Osteoblast (primary cell): ENCODE results near the gene BTRC. TPM values are rescaled to one million over a fixed set of nuclear protein-coding genes. Genes with fewer than 3 reads are reported as not detected.
"Not testable (repeated sequence)": the region's sequence is repeated elsewhere in the genome, so short reads cannot be mapped to it uniquely, and the experiment has no call there.

Experiments
- DNase-seq: peaks from one replicate; pipeline ENCODE4 v3.0.0; 2011; ENCODE audit warnings: low spot score, mixed read lengths; ENCODE audit not compliant: insufficient read length; ENCODE audit errors: missing footprints
- H2AFZ ChIP-seq: 2 replicates; pipeline ENCODE4 v1.6.0; 2011; ENCODE audit warnings: mild to moderate bottlenecking, low read length
- H3K27ac ChIP-seq: 2 replicates; pipeline ENCODE4 v1.5.1; 2011; ENCODE audit warnings: mild to moderate bottlenecking, low read depth, low read length, moderate library complexity
- H3K27me3 ChIP-seq: 2 replicates; pipeline ENCODE4 v1.6.0; 2012; ENCODE audit warnings: mild to moderate bottlenecking, control low read depth, inconsistent platforms, low read length, moderate library complexity; ENCODE audit not compliant: insufficient read depth
- H3K36me3 ChIP-seq: 2 replicates; pipeline ENCODE4 v1.5.1; 2011; ENCODE audit warnings: mild to moderate bottlenecking, low read length, control low read depth, moderate library complexity; ENCODE audit not compliant: insufficient read depth
- H3K4me1 ChIP-seq: 2 replicates; pipeline ENCODE4 v1.5.1; 2011; ENCODE audit warnings: mild to moderate bottlenecking, low read length, control low read depth, moderate library complexity; ENCODE audit not compliant: insufficient read depth
- H3K4me2 ChIP-seq: 2 replicates; pipeline ENCODE4 v1.6.0; 2011; ENCODE audit warnings: mild to moderate bottlenecking, low read length; ENCODE audit not compliant: insufficient read depth
- H3K4me3 ChIP-seq: fragments of 200-600 bp; sonication (generic); 3 replicates; pipeline ENCODE4 v1.5.1; 2012; ENCODE audit warnings: mild to moderate bottlenecking, low read length, inconsistent platforms; ENCODE audit not compliant: insufficient read depth
- H3K79me2 ChIP-seq: 2 replicates; pipeline ENCODE4 v1.6.0; 2012; ENCODE audit warnings: mild to moderate bottlenecking, low read length, control low read depth, inconsistent platforms; ENCODE audit not compliant: insufficient read depth
- H3K9me3 ChIP-seq: 2 replicates; pipeline ENCODE4 v1.5.1; 2011; ENCODE audit warnings: low read depth, low read length, control low read depth
- H4K20me1 ChIP-seq: 2 replicates; pipeline ENCODE4 v1.6.0; 2012; ENCODE audit warnings: mild to moderate bottlenecking, low read length, control low read depth; ENCODE audit not compliant: insufficient read depth
- CTCF ChIP-seq: IDR thresholded peaks from 2 replicates; pipeline ENCODE4 v1.5.1; 2011; ENCODE audit warnings: mild to moderate bottlenecking, low read depth, low read length, moderate library complexity; ENCODE audit errors: extremely low read depth
- total RNA-seq: library from RNA; depleted of rRNA; stranded (reverse); fragments of >200 nt; gene quantifications from 2 replicates; pipeline ENCODE4 v1.2.3, GENCODE V29; 2012

BTRC gene
- total RNA-seq, 1 donor = 11.2 TPM

DNA sequence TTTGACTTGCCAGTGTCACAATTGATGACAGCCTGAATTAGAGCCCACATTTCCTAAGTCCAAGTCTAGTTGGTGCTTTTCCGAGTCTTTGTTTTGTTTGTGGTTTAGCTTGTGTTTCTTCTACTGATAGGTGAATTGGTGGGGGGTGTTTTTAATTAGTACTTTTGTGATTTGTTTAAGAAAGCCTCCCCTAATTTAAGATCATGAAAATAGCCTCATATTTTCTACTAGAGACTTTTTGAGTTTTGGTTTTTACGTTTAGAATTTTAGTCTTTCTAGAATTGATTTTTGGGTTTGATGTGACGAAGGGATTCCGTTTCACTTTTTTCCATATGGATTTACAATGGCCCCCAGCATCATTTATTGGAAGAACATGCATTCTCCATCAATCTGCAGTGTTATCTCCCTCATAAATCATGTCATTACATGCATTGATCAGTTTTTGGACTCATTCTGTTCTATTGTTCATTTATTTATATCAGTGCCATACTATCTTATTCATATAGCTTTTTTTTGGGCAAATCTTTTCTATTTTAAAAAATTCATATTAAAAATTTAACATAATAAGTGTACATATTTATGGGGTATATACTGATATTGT, 32.8 kb downstream of the BTRC start:
- no peaks in the 10 kb centered on the region for H3K4me1 ChIP-seq
- no peak overlapping the region for H3K4me3 ChIP-seq
- no peak for TF ChIP-seq CTCF
- H3K27me3 ChIP-seq = no peaks in the 10 kb centered on the region
- H2AFZ ChIP-seq = no peak overlapping the region
- no peaks in the 10 kb centered on the region for H3K36me3 ChIP-seq
- DNase-seq = no peak
- H3K27ac ChIP-seq = no peak overlapping the region
- peaks cover 14% of the 10 kb centered on the region for H3K79me2 ChIP-seq
- no peak overlapping the region for H3K4me2 ChIP-seq
- peaks cover 40% of the 10 kb centered on the region for H4K20me1 ChIP-seq
- no peaks in the 10 kb centered on the region for H3K9me3 ChIP-seq

DNA sequence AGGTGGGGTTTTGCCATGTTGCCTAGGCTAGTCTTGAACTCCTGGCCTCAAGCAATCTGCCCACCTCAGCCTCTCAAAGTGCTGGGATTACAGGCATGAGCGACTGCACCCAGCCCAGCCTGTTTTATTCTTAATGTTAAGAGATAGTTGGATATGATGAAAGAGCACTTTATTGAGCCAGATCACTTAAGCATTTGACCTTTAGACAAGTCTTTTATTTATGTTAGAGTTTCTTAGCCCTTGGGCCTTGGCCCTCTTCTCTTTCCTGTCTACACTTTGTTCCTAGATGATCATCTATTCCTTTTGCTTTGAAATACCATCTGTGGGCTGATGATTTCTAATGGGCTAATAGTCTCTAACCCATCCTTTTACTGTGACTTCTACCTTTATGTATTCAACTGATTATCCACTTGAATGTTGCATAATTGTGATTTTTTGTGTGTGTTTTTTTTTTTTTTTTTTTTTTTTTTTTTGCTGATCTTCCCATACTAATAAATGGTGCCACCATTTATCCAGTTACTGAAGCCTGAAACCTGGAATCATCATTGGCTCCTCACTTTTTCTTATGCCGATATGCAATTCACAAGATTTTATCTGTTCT, 34.8 kb downstream of the BTRC start:
- Histone ChIP-seq H3K9me3 (no peaks in the 10 kb centered on the region), H3K79me2 (peaks cover 19% of the 10 kb centered on the region), H3K36me3 (no peaks in the 10 kb centered on the region), H3K4me2 (no peak overlapping the region), H2AFZ (no peak overlapping the region), H3K27me3 (no peaks in the 10 kb centered on the region), H3K4me1 (no peaks in the 10 kb centered on the region), H3K4me3 (no peak overlapping the region), H4K20me1 (peaks cover 36% of the 10 kb centered on the region), H3K27ac (no peak overlapping the region)
- DNase-seq = no peak
- TF ChIP-seq CTCF = no peak

DNA sequence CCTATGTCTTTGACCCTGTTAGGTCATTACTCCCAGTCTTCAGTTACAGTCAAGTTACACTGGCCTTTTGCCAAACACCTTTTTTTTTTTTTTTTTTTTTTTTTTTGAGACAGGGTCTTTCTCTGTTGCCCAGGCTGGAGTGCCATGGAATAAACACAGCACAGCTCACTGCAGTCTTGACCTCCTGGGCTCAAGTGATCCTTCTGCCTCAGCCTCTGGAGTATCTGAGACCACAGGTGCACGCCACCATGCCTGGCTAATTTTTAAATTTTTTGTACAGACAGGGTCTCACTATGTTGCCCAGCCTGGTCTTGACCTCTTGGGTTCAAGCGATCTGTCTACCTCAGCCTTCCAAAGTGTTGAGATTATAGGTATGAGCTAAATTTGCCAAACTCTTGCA, 35.6 kb downstream of the BTRC start:
- not testable (repeated sequence) for H3K36me3 ChIP-seq
- H4K20me1 ChIP-seq = peaks cover 32% of the 10 kb centered on the region

DNA sequence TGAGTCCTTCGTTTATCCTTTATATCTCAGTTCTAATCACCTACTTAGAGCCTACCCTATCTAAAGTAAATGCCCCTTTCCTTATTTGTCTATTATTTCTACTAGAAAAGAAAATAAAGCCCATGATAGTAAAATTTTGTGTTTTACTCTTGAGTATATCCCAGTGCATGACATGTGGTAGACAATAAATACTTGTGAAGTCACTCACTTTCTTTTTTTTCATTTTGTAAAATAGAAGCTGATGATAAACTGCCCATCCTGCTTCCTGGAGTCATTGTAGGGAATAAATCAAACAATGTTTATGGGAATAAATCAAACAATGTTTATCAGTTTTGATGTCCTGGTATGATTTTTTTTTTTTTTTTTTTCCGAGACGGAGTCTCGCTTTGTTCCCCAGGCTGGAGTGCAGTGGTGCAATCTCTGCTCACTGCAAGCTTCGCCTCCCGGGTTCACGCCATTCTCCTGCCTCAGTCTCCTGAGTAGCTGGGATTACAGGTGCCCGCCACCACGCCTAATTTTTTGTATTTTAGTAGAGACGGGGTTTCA, 36.1 kb downstream of the BTRC start:
- H2AFZ ChIP-seq = no peak overlapping the region
- no peaks in the 10 kb centered on the region for H3K9me3 ChIP-seq
- peaks cover 34% of the 10 kb centered on the region for H4K20me1 ChIP-seq
- no peaks in the 10 kb centered on the region for H3K27me3 ChIP-seq
- H3K36me3 ChIP-seq = no peaks in the 10 kb centered on the region
- no peak overlapping the region for H3K4me2 ChIP-seq
- TF ChIP-seq CTCF = no peak
- no peak overlapping the region for H3K27ac ChIP-seq
- H3K4me1 ChIP-seq = no peaks in the 10 kb centered on the region
- H3K79me2 ChIP-seq = peaks cover 21% of the 10 kb centered on the region
- DNase-seq = no peak
- H3K4me3 ChIP-seq = no peak overlapping the region

More for the DNA sequence above, 35.6 kb downstream of the BTRC start:
- not testable (repeated sequence) for H3K4me2 ChIP-seq, DNase-seq, H3K4me3 ChIP-seq, H3K27me3 ChIP-seq, H3K9me3 ChIP-seq, H3K27ac ChIP-seq, H2AFZ ChIP-seq, H3K4me1 ChIP-seq
- H3K79me2 ChIP-seq = peaks cover 16% of the 10 kb centered on the region
